Aorta (tissue), 5 donors: Measurements from ENCODE around the gene MYLK4. TPM values are rescaled to one million over a fixed set of nuclear protein-coding genes. Genes with fewer than 3 reads are reported as not detected.

ENCODE experiments used
- ATAC-seq: fragments of 200-7000 bp; cut with Tn5 transposase; one replicate; pipeline ENCODE4 v1.9.1; 2022; ENCODE audit warnings: moderate library complexity; ENCODE audit not compliant: low FRiP score
- DNase-seq, 2 donors: peaks; one replicate each; pipeline ENCODE4 v3.0.0-alpha.2; 2020
- H3K27ac ChIP-seq, 2 donors: one replicate each; pipeline ENCODE4 v1.5.1; 2013; ENCODE audit warnings: low read length in 2 of 2, mild to moderate bottlenecking in 2 of 2, moderate library complexity in 2 of 2, control low read depth in 1 of 2, inconsistent platforms in 1 of 2, low read depth in 1 of 2
- H3K27me3 ChIP-seq, 2 donors: one replicate each; pipeline ENCODE4 v1.6.1; 2013; ENCODE audit warnings: control low read depth in 1 of 2, low read length in 1 of 2, mild to moderate bottlenecking in 1 of 2, moderate library complexity in 1 of 2; ENCODE audit not compliant: insufficient read depth in 2 of 2, control insufficient read depth in 1 of 2
- H3K36me3 ChIP-seq, 2 donors: one replicate each; pipeline ENCODE4 v1.6.1; 2013; ENCODE audit warnings: control low read depth in 1 of 2, low read length in 1 of 2, mild to moderate bottlenecking in 1 of 2; ENCODE audit not compliant: insufficient read depth in 2 of 2, control insufficient read depth in 1 of 2
- H3K4me1 ChIP-seq, 2 donors: one replicate each; pipeline ENCODE4 v1.6.1; 2013; ENCODE audit warnings: low read length in 2 of 2, control low read depth in 1 of 2, mild to moderate bottlenecking in 1 of 2, moderate library complexity in 1 of 2; ENCODE audit not compliant: insufficient read depth in 2 of 2, control insufficient read depth in 1 of 2
- H3K4me3 ChIP-seq, 2 donors: one replicate each; pipeline ENCODE4 v1.5.1; 2013; ENCODE audit warnings: low read length in 2 of 2, control low read depth in 1 of 2, mild to moderate bottlenecking in 1 of 2
- H3K9me3 ChIP-seq: one replicate; pipeline ENCODE4 v1.6.1; 2013; ENCODE audit warnings: mild to moderate bottlenecking, low read length; ENCODE audit not compliant: control insufficient read depth
- WGBS, 2 donors: extraction: QIAGEN DNeasy Blood & Tissue Kit; methylation state at CpG; one replicate each; pipeline ENCODE4 v1.1.7; 2013; 5-methylcytosine and 5-hydroxymethylcytosine counted together
- intact Hi-C, 2 donors: fragments of 100-400 bp; cut with DNase I; formaldehyde crosslinking; loops; one replicate each; pipeline versions ENCODE4 v1.14.2 to v1.15.0; 2022
- polyA plus RNA-seq, 2 donors: library from polyadenylated mRNA; stranded (reverse); fragments of 200-250 nt; gene quantifications; one replicate each; pipeline ENCODE4 v1.2.3, GENCODE V29; 2013
- total RNA-seq, 2 donors: library from RNA; stranded (reverse); fragmentation: NEBNext Ultra II Directional; extraction: Animal tissue kit (Norgen Biotek cat#: 25700); gene quantifications; one replicate each; pipeline ENCODE4 v1.2.1, GENCODE V29; 2021
- donor health status: healthy with polysubstance abuse.
- donor health status: Bipolar disorder and iron deficiency.
- donor health status: DM: no; HTN: no; CAD: no.
- donor health status: DM: no; HTN: no; CAD: no.
- donor health status: DM: yes; HTN: yes; CAD: no.

MYLK4 gene
- total and polyA plus RNA-seq, 4 donors: 0.38 to 2.5 (median 1.6) TPM

GRCh38 chr6:2772840-2773239 is 22.1 kb upstream of the MYLK4 start:
- intact Hi-C loops: no loop called here
- whole genome bisulfite sequencing, 2 donors: 55 to 66% methylated on average over 3 of the region's 3 CpGs
- ATAC-seq (no peak), DNase-seq (no peak)
- Histone ChIP-seq H3K4me1 (peaks cover 1 to 4% of the 10 kb centered on the region in 2 donors), H3K27me3 (no peaks in the 10 kb centered on the region), H3K36me3 (peaks cover 0 to 2% of the 10 kb centered on the region in 2 donors), H3K4me3 (no peak overlapping the region), H3K27ac (peak overlapping the region; percentile 48 to 71), H3K9me3 (no peaks in the 10 kb centered on the region)

DNA sequence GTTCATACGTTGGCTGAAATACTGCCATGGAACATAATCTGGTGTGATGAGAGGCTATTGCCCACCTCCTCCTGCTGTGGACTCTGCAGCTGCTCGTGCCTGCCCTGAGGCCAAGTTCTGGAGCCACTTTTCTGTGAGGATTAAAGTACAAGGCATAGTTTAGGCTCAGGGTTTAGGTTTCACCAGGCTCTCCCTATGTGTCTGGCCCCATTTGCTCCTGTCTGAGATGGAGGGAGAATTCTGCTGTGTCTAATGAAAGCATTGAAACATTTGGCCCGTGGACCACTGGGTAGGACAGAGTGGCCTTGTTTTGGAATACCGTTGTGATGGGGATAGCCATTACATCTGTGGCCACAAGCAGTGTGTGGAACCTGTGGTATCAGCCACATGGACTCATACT is 20.4 kb upstream of the MYLK4 start:
- intact Hi-C loops: no loop called here
- no peak for ATAC-seq
- peaks cover 0 to 1% of the 10 kb centered on the region in 2 donors for H3K4me1 ChIP-seq
- no peak overlapping the region for H3K4me3 ChIP-seq
- H3K36me3 ChIP-seq: peaks cover 0 to 2% of the 10 kb centered on the region in 2 donors
- no peaks in the 10 kb centered on the region for H3K27me3 ChIP-seq
- no peak overlapping the region for H3K27ac ChIP-seq
- WGBS, 2 donors: 64 to 67% methylated on average over 4 of the region's 4 CpGs
- H3K9me3 ChIP-seq: no peaks in the 10 kb centered on the region
- DNase-seq: no peak

- H3K4me3 ChIP-seq: no peak overlapping the region
- intact Hi-C loops: no loop called here
- no peaks in the 10 kb centered on the region for H3K9me3 ChIP-seq
- peaks cover 0 to 2% of the 10 kb centered on the region in 2 donors for H3K36me3 ChIP-seq
- ATAC-seq (no peak), DNase-seq (peak in 1 of 2 donors; percentile 81)
- peaks cover 0 to 1% of the 10 kb centered on the region in 2 donors for H3K4me1 ChIP-seq
- no peaks in the 10 kb centered on the region for H3K27me3 ChIP-seq
- H3K27ac ChIP-seq: no peak overlapping the region
- whole genome bisulfite sequencing, 2 donors: 40 to 46% methylated on average over 13 of the region's 13 CpGs
Observed at GRCh38 chr6:2770171-2770570, 19.4 kb upstream of the MYLK4 start.

- Histone ChIP-seq H3K4me3 (peak overlapping the region in 1 of 2 donors; percentile 11), H3K4me1 (peaks cover 0 to 1% of the 10 kb centered on the region in 2 donors), H3K27ac (no peak overlapping the region), H3K27me3 (no peaks in the 10 kb centered on the region), H3K9me3 (no peaks in the 10 kb centered on the region), H3K36me3 (no peaks in the 10 kb centered on the region)
- intact Hi-C loops: no loop called here
- DNase-seq (no peak), ATAC-seq (no peak)
- 27 to 29% methylated on average over 6 of the region's 6 CpGs for WGBS, 2 donors
Observed at GRCh38 chr6:2768696-2769095, 18.0 kb upstream of the MYLK4 start.

DNA sequence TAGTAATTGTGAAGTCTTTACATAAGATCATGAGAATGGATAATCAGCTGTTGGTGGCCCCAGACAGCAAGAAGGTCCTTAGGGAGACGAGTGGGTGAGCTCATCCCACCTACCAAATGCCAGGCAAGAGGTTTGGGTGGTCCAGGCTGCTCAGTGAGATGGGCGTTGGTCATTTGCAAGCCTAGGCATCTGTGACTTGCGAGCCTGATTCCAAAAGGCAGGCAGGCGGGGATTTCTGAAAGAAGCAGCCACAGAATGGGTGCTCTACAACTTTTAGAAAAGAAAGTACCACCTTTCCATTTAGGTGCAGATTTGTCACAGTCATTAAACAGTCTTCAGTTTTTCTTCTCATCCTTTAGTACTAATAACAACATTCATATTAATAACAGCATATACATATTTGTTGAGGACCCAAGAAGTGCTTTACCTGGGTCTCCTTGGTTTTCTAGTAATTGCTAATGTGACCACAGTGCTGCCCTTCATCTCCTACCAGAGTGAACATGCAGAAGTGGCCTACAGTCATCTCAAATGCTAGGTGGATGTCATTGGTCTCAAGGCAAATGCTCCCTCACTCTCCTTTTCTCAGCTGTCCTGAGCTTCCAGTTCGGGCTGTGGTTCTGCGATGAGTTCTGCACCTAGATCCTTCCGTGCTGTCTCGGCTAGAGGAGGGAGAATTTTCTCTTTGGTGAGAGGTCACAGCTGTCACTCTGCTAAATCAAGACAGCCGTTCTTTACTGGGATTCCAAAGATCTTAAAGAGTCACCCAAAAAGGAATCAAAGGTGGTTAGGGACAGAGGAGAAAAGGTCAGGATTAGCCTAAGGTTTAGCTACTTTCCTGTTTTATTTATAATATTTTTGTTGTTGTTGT is 17.2 kb upstream of the MYLK4 start:
- no peak for DNase-seq
- Histone ChIP-seq H3K9me3 (no peaks in the 10 kb centered on the region), H3K27ac (peak overlapping the region in 1 of 2 donors; percentile 52), H3K36me3 (no peaks in the 10 kb centered on the region), H3K27me3 (no peaks in the 10 kb centered on the region), H3K4me1 (peaks cover 0 to 1% of the 10 kb centered on the region in 2 donors), H3K4me3 (peak overlapping the region; percentile 63 to 92)
- no peak for ATAC-seq
- intact Hi-C loops: no loop called here
- 3 to 9% methylated on average over 9 of the region's 9 CpGs for WGBS, 2 donors

- Histone ChIP-seq H3K4me1 (no peaks in the 10 kb centered on the region), H3K4me3 (peak overlapping the region; percentile 65 to 92), H3K27me3 (no peaks in the 10 kb centered on the region), H3K9me3 (no peaks in the 10 kb centered on the region), H3K27ac (peak overlapping the region in 1 of 2 donors; percentile 83), H3K36me3 (no peaks in the 10 kb centered on the region)
- 0 to 2% methylated on average over 13 of the region's 13 CpGs for WGBS, 2 donors
- DNase-seq (no peak), ATAC-seq (no peak)
- intact Hi-C loops: no loop called here
Observed at GRCh38 chr6:2766767-2767656, 16.3 kb upstream of the MYLK4 start.

DNA sequence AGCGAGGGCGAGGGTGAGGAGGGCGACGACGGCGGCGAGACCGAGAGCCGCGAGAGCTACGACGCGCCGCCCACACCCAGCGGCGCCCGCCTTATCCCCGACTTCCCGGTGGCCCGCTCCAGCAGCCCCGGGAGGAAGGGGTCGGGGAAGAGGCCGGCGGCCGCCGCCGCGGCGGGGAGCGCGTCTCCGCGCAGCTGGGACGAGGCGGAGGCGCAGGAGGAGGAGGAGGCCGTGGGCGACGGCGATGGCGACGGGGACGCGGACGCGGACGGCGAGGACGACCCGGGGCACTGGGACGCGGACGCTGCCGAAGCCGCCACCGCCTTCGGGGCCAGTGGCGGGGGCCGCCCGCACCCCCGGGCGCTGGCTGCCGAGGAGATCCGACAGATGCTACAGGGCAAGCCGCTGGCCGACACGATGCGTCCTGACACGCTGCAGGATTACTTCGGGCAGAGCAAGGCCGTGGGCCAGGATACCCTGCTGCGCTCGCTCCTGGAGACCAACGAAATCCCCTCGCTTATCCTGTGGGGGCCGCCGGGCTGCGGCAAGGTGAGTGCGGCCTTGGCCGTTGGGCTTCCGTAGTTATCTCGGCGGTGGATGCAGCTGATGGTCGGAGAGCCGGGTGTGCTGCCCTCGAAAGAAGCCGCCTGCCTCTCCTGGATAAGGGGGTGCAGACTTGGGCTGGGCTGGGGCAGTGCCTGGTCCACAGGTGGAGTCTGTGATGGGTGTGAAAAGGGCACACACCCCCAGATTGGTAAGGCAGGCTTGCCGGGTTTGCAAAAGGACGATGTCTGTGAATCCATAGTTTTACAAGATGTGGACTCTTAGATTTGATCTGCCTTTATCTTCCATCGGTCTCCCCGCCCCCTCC is 15.4 kb upstream of the MYLK4 start:
- Histone ChIP-seq H3K4me3 (peak overlapping the region; percentile 65 to 92), H3K9me3 (no peaks in the 10 kb centered on the region), H3K36me3 (no peaks in the 10 kb centered on the region), H3K27ac (peak overlapping the region; percentile 78 to 83), H3K27me3 (no peaks in the 10 kb centered on the region), H3K4me1 (no peaks in the 10 kb centered on the region)
- intact Hi-C loops: no loop called here
- 0% methylated on average over 60 to 91 of the region's 91 CpGs for WGBS, 2 donors
- ATAC-seq (peak; percentile 53), DNase-seq (peak; percentile 69 to 87)
